Vagina (tissue), 2 donors: ENCODE results near the gene STN1. TPM values are rescaled to one million over a fixed set of nuclear protein-coding genes. Genes with fewer than 3 reads are reported as not detected.

Experiments
- DNase-seq, 2 donors: peaks; one replicate each; pipeline ENCODE4 v3.0.0-alpha.2; 2017; ENCODE audit errors: extremely low spot score in 2 of 2
- H3K27ac ChIP-seq: fragments of 200-600 bp; sonication (generic); one replicate; pipeline ENCODE4 v1.5.1; 2019
- H3K27me3 ChIP-seq: fragments of 200-600 bp; sonication (generic); one replicate; pipeline ENCODE4 v1.5.1; 2019
- H3K36me3 ChIP-seq, 2 donors: fragments of 200-600 bp; sonication (generic); one replicate each; pipeline ENCODE4 v1.5.1; 2017 to 2019
- H3K4me1 ChIP-seq: fragments of 200-600 bp; sonication (generic); one replicate; pipeline ENCODE4 v1.5.1; 2019
- H3K4me3 ChIP-seq, 2 donors: fragments of 200-600 bp; sonication (generic); 1 replicate in 1 of 2; 2 replicates in 1 of 2; pipeline ENCODE4 v1.5.1; 2016 to 2019
- H3K9me3 ChIP-seq: fragments of 200-600 bp; sonication (generic); one replicate; pipeline ENCODE4 v1.5.1; 2019
- POLR2A ChIP-seq, 2 donors: fragments of 450-650 bp; IDR thresholded peaks; one replicate each; pipeline ENCODE4 v1.6.1; 2017; ENCODE audit warnings: antibody characterized with exemption in 2 of 2, mild to moderate bottlenecking in 2 of 2, moderate library complexity in 2 of 2
- POLR2AphosphoS5 ChIP-seq, 2 donors: sonication (generic); formaldehyde crosslinking; IDR thresholded peaks; one replicate each; pipeline ENCODE4 v1.9.0; 2017; ENCODE audit warnings: antibody characterized with exemption in 2 of 2, mild to moderate bottlenecking in 2 of 2, low read depth in 1 of 2; ENCODE audit not compliant: insufficient read depth in 1 of 2
- intact Hi-C: fragments of 100-400 bp; cut with DNase I; formaldehyde crosslinking; loops from one replicate; pipeline ENCODE4 v1.15.1; 2023
- total RNA-seq: library from RNA; depleted of rRNA; stranded (reverse); fragments of >200 nt; gene quantifications from one replicate; pipeline ENCODE4 v1.2.3, GENCODE V29; 2016
- TF ChIP-seq, protein P1 (sequence below), 3 experiments: fragments of 450-650 bp in 2 of 3; fragments of 200-600 bp in 1 of 3; sonication (generic) in 1 of 3; IDR thresholded peaks; one replicate each; pipeline ENCODE4 v1.5.1; 2017 to 2019; ENCODE audit warnings: antibody characterized with exemption in 3 of 3, mild to moderate bottlenecking in 2 of 3, moderate library complexity in 2 of 3

The STN1 gene
- total RNA-seq, 1 donor from 2014 or later: 22.3 TPM

DNA sequence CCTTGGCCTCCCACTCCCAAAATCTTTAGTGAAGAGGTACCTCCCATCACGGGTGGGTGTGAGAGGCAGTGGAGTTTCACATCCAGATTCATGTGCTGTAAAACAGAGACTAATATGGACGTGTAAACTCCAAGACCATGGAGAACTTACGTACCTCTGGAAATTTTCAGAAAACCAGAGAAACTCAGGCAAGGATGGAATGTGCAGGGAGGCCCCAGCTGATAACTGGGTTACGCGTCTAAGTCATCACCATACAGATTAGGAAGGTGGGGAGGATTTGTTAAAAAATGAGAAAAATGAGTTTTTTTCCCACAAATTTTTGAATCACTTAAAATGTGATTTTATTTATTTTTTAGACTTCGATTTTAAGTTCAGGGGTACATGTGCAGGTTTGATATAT lies 16.3 kb upstream of the STN1 start:
- H3K36me3 ChIP-seq: no peaks in the 10 kb centered on the region

DNA sequence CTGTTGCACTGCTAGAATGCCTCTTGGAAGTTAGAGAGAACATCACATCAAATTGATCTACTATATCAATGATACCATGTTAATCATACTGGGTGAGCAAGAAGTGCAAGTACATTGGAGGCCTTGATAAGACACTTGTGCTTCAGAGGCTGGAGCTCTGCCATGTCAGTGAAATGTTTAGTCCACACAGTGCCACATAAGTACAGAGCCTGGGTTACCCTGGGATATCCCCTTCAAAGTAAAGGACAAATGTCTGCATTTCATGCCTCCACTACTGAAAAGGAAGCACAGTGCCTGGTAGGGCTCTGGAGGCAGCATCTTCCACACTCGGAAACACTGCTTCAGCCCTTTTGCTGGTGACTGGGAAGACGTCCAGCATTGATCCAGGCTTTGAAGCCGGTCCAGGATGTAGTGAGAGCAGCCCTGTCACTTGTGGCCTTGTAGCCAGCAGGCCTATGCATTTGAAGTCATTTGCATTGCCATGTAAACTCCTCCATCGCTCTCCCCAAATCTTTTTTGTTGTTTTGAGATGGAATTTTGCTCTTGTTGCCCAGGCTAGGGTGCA lies 15.7 kb upstream of the STN1 start:
- no peak for DNase-seq
- no peaks in the 10 kb centered on the region for H3K4me1 ChIP-seq
- TF ChIP-seq, protein P1, sequence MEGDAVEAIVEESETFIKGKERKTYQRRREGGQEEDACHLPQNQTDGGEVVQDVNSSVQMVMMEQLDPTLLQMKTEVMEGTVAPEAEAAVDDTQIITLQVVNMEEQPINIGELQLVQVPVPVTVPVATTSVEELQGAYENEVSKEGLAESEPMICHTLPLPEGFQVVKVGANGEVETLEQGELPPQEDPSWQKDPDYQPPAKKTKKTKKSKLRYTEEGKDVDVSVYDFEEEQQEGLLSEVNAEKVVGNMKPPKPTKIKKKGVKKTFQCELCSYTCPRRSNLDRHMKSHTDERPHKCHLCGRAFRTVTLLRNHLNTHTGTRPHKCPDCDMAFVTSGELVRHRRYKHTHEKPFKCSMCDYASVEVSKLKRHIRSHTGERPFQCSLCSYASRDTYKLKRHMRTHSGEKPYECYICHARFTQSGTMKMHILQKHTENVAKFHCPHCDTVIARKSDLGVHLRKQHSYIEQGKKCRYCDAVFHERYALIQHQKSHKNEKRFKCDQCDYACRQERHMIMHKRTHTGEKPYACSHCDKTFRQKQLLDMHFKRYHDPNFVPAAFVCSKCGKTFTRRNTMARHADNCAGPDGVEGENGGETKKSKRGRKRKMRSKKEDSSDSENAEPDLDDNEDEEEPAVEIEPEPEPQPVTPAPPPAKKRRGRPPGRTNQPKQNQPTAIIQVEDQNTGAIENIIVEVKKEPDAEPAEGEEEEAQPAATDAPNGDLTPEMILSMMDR (IDR thresholded peaks at IDR 0.05): no peak
- no peak for TF ChIP-seq POLR2AphosphoS5 (IDR thresholded peaks at IDR 0.05; ENCODE audit: insufficient read depth in 1 of 2, low read depth in 1 of 2)
- no peak for TF ChIP-seq POLR2A (IDR thresholded peaks at IDR 0.05)
- no peaks in the 10 kb centered on the region for H3K36me3 ChIP-seq
- H3K27me3 ChIP-seq: no peaks in the 10 kb centered on the region
- no peak overlapping the region for H3K4me3 ChIP-seq
- H3K27ac ChIP-seq: no peak overlapping the region
- no peaks in the 10 kb centered on the region for H3K9me3 ChIP-seq
- intact Hi-C loops: no loop called here

More for the DNA sequence above, 16.3 kb upstream of the STN1 start:
- intact Hi-C loops: no loop called here
- H3K4me1 ChIP-seq: no peaks in the 10 kb centered on the region
- no peak overlapping the region for H3K4me3 ChIP-seq
- DNase-seq: no peak
- no peaks in the 10 kb centered on the region for H3K9me3 ChIP-seq
- no peak overlapping the region for H3K27ac ChIP-seq
- TF ChIP-seq, protein P1 (IDR thresholded peaks at IDR 0.05): no peak
- TF ChIP-seq POLR2AphosphoS5 (IDR thresholded peaks at IDR 0.05; ENCODE audit: insufficient read depth in 1 of 2, low read depth in 1 of 2) (no peak), POLR2A (IDR thresholded peaks at IDR 0.05) (no peak)
- H3K27me3 ChIP-seq: no peaks in the 10 kb centered on the region

DNA sequence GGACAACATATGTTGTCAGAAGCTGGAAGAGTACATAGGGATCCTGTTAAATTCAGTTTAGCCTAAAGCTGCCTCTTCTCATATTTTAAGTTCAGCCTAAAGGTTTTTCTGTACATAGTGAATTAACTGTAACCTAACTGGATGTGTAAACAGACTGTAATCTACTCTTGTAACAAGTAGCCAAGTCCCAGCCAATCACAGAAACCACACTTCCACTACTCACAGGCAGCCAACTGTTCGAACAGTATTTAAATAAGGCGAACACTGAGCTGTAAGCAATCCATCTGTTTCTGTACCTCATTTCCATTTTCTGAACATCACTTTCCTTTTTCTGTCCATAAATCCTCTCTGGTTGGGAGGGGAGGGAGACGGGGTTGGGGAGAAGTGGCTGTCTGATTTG lies 15.0 kb upstream of the STN1 start:
- no peak for TF ChIP-seq POLR2A (IDR thresholded peaks at IDR 0.05)
- TF ChIP-seq POLR2AphosphoS5 (IDR thresholded peaks at IDR 0.05; ENCODE audit: insufficient read depth in 1 of 2, low read depth in 1 of 2): no peak
- Histone ChIP-seq H3K9me3 (no peaks in the 10 kb centered on the region), H3K4me1 (no peaks in the 10 kb centered on the region), H3K4me3 (no peak overlapping the region), H3K27me3 (no peaks in the 10 kb centered on the region), H3K27ac (no peak overlapping the region), H3K36me3 (no peaks in the 10 kb centered on the region)
- no peak for DNase-seq
- intact Hi-C loops: no loop called here

DNA sequence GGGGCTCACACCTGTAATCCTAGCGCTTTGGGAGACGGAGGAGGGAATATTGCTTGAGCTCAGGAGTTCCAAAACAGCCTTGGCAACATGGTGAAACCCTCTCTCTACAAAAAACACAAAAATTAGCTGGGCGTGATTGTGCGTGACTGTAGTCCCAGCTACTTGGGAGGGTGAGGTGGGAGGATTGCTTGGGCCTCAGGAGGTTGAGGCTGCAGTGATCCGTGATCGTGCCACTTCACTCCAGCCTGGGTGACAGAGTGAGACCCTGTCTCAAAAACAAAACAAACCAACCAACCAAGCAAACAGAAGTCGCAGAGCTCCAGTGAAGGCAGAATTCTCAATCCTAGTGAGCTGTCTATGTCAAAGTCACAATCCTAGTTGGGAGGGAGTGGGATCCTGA lies 14.3 kb upstream of the STN1 start:
- H3K27ac ChIP-seq: no peak overlapping the region
- no peak for DNase-seq
- H3K27me3 ChIP-seq: no peaks in the 10 kb centered on the region
- no peaks in the 10 kb centered on the region for H3K36me3 ChIP-seq
- H3K4me3 ChIP-seq: no peak overlapping the region
- H3K9me3 ChIP-seq: no peaks in the 10 kb centered on the region
- intact Hi-C loops: no loop called here
- TF ChIP-seq, protein P1 (IDR thresholded peaks at IDR 0.05): no peak
- no peak for TF ChIP-seq POLR2AphosphoS5 (IDR thresholded peaks at IDR 0.05; ENCODE audit: insufficient read depth in 1 of 2, low read depth in 1 of 2)
- no peak for TF ChIP-seq POLR2A (IDR thresholded peaks at IDR 0.05)
- no peaks in the 10 kb centered on the region for H3K4me1 ChIP-seq

DNA sequence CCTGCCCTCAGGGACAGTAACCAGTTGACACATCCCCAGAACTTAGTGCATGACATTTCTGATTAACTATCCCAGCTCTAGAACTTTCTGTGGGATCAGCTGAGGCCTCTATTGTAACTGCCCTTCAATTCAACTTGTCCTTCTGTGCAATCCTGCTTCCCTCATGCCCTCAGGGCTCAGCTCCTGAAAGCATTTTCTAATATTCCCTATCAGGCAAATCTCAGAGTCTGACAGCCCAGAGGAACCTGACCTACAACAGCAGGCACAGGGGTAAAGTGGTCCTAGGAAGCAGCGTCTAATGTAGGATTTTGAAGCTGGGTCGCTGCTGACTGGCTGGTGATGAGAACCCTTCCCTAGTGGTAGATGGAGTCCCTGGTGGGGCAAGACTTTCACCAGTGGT lies 13.6 kb upstream of the STN1 start:
- H3K36me3 ChIP-seq: no peaks in the 10 kb centered on the region

More for the DNA sequence above, 13.6 kb upstream of the STN1 start:
- intact Hi-C loops: no loop called here
- TF ChIP-seq POLR2A (IDR thresholded peaks at IDR 0.05) (no peak), POLR2AphosphoS5 (IDR thresholded peaks at IDR 0.05; ENCODE audit: insufficient read depth in 1 of 2, low read depth in 1 of 2) (no peak)
- TF ChIP-seq, protein P1 (IDR thresholded peaks at IDR 0.05): no peak
- Histone ChIP-seq H3K4me1 (no peaks in the 10 kb centered on the region), H3K27ac (no peak overlapping the region), H3K4me3 (no peak overlapping the region), H3K9me3 (no peaks in the 10 kb centered on the region), H3K27me3 (no peaks in the 10 kb centered on the region)
- DNase-seq: no peak
